ENCODE results near the gene TDRD9. TPM values are rescaled to one million over a fixed set of nuclear protein-coding genes. Genes with fewer than 3 reads are reported as not detected.

The TDRD9 gene
- total and polyA plus RNA-seq, 8 donors: 0.67 to 28.6 (median 2.5) TPM

- FAIRE-seq (no peak), DNase-seq (no peak), ATAC-seq (no peak)
- WGBS, 2 donors: 64 to 74% methylated on average over 5 of the region's 5 CpGs
- TF ChIP-seq CTCF (IDR thresholded peaks at IDR 0.05): no peak
- no peak overlapping the region for H3K27ac ChIP-seq
- H3K36me3 ChIP-seq: no peaks in the 10 kb centered on the region
- intact Hi-C loops (cut with DNase I): no loop called here
- H3K27me3 ChIP-seq: no peaks in the 10 kb centered on the region
- no peaks in the 10 kb centered on the region for H3K4me1 ChIP-seq
- H3K9me3 ChIP-seq: no peaks in the 10 kb centered on the region
- H3K4me3 ChIP-seq: no peak overlapping the region
Observed at GRCh38 chr14:103949131-103949790, 21.0 kb downstream of the TDRD9 start.

- FAIRE-seq: no peak
Observed at GRCh38 chr14:103960457-103961055, 32.3 kb downstream of the TDRD9 start.

GRCh38 chr14:103961928-103962578 lies 33.8 kb downstream of the TDRD9 start:
- intact Hi-C loops (cut with DNase I): no loop called here

More at GRCh38 chr14:103960457-103961055, 32.3 kb downstream of the TDRD9 start:
- no peaks in the 10 kb centered on the region for H3K36me3 ChIP-seq
- no peaks in the 10 kb centered on the region for H3K9me3 ChIP-seq
- H3K27me3 ChIP-seq: no peaks in the 10 kb centered on the region
- ATAC-seq (peak; percentile 48 to 85 (median 64)), DNase-seq (peak in 1 of 6 donors; percentile 22)
- H3K4me1 ChIP-seq: no peaks in the 10 kb centered on the region
- H3K4me3 ChIP-seq: no peak overlapping the region
- intact Hi-C loops (cut with DNase I): no loop called here
- no peak overlapping the region for H3K27ac ChIP-seq
- no peak for TF ChIP-seq CTCF (IDR thresholded peaks at IDR 0.05)
- WGBS, 2 donors: 34 to 36% methylated on average over 11 of the region's 11 CpGs

GRCh38 chr14:103966631-103967030 lies 38.4 kb downstream of the TDRD9 start:
- Histone ChIP-seq H3K4me1 (no peaks in the 10 kb centered on the region), H3K36me3 (no peaks in the 10 kb centered on the region), H3K4me3 (no peak overlapping the region), H3K27ac (no peak overlapping the region), H3K9me3 (no peaks in the 10 kb centered on the region), H3K27me3 (no peaks in the 10 kb centered on the region)
- no peak for ATAC-seq
- no peak for TF ChIP-seq CTCF (IDR thresholded peaks at IDR 0.05)
- DNase-seq: no peak
- FAIRE-seq: no peak
- intact Hi-C loops (cut with DNase I): no loop called here

More at GRCh38 chr14:103961928-103962578, 33.8 kb downstream of the TDRD9 start:
- FAIRE-seq (no peak), DNase-seq (no peak), ATAC-seq (no peak)
- 69 to 73% methylated on average over 5 of the region's 5 CpGs for WGBS, 2 donors
- no peak overlapping the region for H3K27ac ChIP-seq
- no peak for TF ChIP-seq CTCF (IDR thresholded peaks at IDR 0.05)
- no peak overlapping the region for H3K4me3 ChIP-seq
- H3K4me1 ChIP-seq: no peaks in the 10 kb centered on the region
- H3K27me3 ChIP-seq: no peaks in the 10 kb centered on the region
- no peaks in the 10 kb centered on the region for H3K36me3 ChIP-seq
- H3K9me3 ChIP-seq: no peaks in the 10 kb centered on the region

- intact Hi-C loops (cut with DNase I): no loop called here
- H3K9me3 ChIP-seq: no peaks in the 10 kb centered on the region
- H3K36me3 ChIP-seq: no peaks in the 10 kb centered on the region
- no peaks in the 10 kb centered on the region for H3K4me1 ChIP-seq
- 54 to 76% methylated on average over 4 of the region's 4 CpGs for WGBS, 2 donors
- no peak overlapping the region for H3K27ac ChIP-seq
- no peaks in the 10 kb centered on the region for H3K27me3 ChIP-seq
- FAIRE-seq (no peak), ATAC-seq (no peak), DNase-seq (no peak)
- H3K4me3 ChIP-seq: no peak overlapping the region
- no peak for TF ChIP-seq CTCF (IDR thresholded peaks at IDR 0.05)
Observed at GRCh38 chr14:103969961-103970360, 41.7 kb downstream of the TDRD9 start.
